Karpas-422 (cell line): ENCODE measurements around the gene BRAT1. TPM values are rescaled to one million over a fixed set of nuclear protein-coding genes. Genes with fewer than 3 reads are reported as not detected.

Source experiments
- DNase-seq: peaks from one replicate; pipeline ENCODE4 v3.0.0-alpha.2; 2015
- H2AFZ ChIP-seq: fragments of 200-600 bp; sonication (generic); 2 replicates; pipeline ENCODE4 v1.6.1; 2014; ENCODE audit warnings: antibody characterized with exemption, low read length, mixed read lengths
- H3K27ac ChIP-seq: fragments of 200-600 bp; sonication (generic); 2 replicates; pipeline ENCODE4 v1.5.1; 2014; ENCODE audit warnings: mild to moderate bottlenecking, low read length, moderate library complexity
- H3K27me3 ChIP-seq: fragments of 200-600 bp; sonication (generic); 2 replicates; pipeline ENCODE4 v1.6.1; 2014; ENCODE audit warnings: low read length, mixed read lengths
- H3K36me3 ChIP-seq: fragments of 200-600 bp; sonication (generic); 2 replicates; pipeline ENCODE4 v1.6.1; 2014; ENCODE audit warnings: low read length, mixed read lengths; ENCODE audit not compliant: insufficient read depth
- H3K4me1 ChIP-seq: fragments of 200-600 bp; sonication (generic); 2 replicates; pipeline ENCODE4 v1.6.1; 2014; ENCODE audit warnings: mild to moderate bottlenecking, low read length, mixed read lengths
- H3K4me2 ChIP-seq: fragments of 200-600 bp; sonication (generic); 2 replicates; pipeline ENCODE4 v1.6.1; 2014; ENCODE audit warnings: low read length, low read depth, mild to moderate bottlenecking; ENCODE audit not compliant: poor library complexity, severe bottlenecking
- H3K4me3 ChIP-seq: fragments of 200-600 bp; sonication (generic); 2 replicates; pipeline ENCODE4 v1.5.1; 2014; ENCODE audit warnings: mild to moderate bottlenecking, antibody characterized with exemption, low read length, mixed read lengths
- H3K79me2 ChIP-seq: fragments of 200-600 bp; sonication (generic); 2 replicates; pipeline ENCODE4 v1.6.1; 2014; ENCODE audit warnings: mild to moderate bottlenecking, low read length, mixed read lengths
- H3K9ac ChIP-seq: fragments of 200-600 bp; sonication (generic); 2 replicates; pipeline ENCODE4 v1.6.0; 2014; ENCODE audit warnings: low read length
- H3K9me2 ChIP-seq: fragments of 200-600 bp; sonication (generic), shearing (Covaris generic); replicated peaks from 2 replicates; pipeline ENCODE4 v1.6.0; 2014; ENCODE audit warnings: mild to moderate bottlenecking, low read length, moderate library complexity; ENCODE audit not compliant: insufficient read depth
- H3K9me3 ChIP-seq: fragments of 300-700, 200-600 bp; sonication (generic); 2 replicates; pipeline ENCODE4 v1.6.1; 2014; ENCODE audit warnings: low read length, mixed read lengths
- H4K20me1 ChIP-seq: fragments of 200-600 bp; sonication (generic); 2 replicates; pipeline ENCODE4 v1.6.1; 2014; ENCODE audit warnings: mild to moderate bottlenecking, antibody characterized with exemption, low read length, low read depth; ENCODE audit not compliant: insufficient read depth
- total RNA-seq: library from RNA; depleted of rRNA; stranded (reverse); fragments of >200 nt; shearing (Covaris generic); gene quantifications from 2 replicates; pipeline ENCODE4 v1.2.3, GENCODE V29; 2014; ENCODE audit warnings: low replicate concordance

BRAT1 gene
- total RNA-seq, 1 experiment from 2014 or later: 10.5 TPM

DNA sequence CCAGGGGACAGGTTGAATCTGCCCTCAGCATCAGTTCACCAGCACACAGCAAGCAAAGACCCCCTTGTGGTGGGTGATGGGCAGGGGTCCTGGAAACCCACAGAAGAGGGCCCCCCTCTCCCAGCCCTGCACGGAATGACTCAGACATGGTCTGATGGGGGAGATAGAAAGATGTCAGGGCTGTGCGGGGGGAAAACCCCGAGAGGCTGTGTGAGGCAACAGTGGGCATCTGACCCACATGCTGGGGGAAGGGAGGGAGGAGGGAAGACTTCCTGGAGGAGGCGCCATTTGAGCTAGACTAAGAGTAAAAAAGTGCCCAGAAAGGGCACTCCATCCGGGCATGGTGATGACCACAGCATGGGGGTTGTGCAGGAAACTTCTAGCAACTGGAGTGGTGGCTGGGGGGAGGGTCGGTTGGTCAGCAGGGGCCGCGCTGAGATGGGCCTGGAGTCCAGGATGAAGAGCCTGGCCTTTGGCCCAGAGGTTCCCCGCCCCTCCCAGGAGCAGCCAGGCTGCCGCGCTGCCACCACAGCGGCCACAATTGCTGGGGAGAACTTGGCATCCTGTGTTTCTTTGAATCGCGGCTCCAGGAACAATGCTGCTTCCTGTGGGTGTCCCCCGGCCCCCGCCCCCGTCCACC lies 33.3 kb downstream of the BRAT1 start:
- Histone ChIP-seq H3K27ac (no peak overlapping the region), H3K79me2 (no peaks in the 10 kb centered on the region)

DNA sequence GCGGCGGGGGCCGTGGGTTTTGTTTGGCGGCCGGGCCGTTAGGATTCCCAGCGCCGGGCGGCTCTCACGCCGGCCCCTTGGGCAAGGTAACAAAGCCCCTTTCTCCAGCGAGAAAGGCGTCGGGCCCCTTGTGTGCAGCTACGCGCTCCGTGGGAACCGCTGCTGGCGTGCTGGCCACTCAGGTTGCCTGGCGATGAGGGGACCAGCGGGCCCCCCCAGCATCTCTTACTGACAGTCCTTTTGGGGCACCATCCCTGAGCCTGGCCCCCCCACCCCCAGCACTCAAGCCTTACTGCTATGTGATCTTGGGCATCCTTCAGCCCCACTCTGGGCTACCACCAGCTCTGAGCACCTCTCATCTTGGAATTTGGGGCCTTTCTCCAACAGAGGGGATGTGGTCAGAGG lies 34.0 kb downstream of the BRAT1 start:
- no peak overlapping the region for H3K9ac ChIP-seq
- no peaks in the 10 kb centered on the region for H3K36me3 ChIP-seq
- no peak for DNase-seq
- H2AFZ ChIP-seq: no peak overlapping the region
- H3K9me3 ChIP-seq: no peaks in the 10 kb centered on the region
- H3K79me2 ChIP-seq: no peaks in the 10 kb centered on the region
- no peaks in the 10 kb centered on the region; the same call in 1 of the 2 replicates for H4K20me1 ChIP-seq
- peaks cover 18% of the 10 kb centered on the region for H3K4me1 ChIP-seq
- no peaks in the 10 kb centered on the region for H3K9me2 ChIP-seq
- H3K27ac ChIP-seq: no peak overlapping the region
- H3K4me3 ChIP-seq: no peak overlapping the region
- no peaks in the 10 kb centered on the region for H3K27me3 ChIP-seq
- no peak overlapping the region for H3K4me2 ChIP-seq

More for the DNA sequence above, 33.3 kb downstream of the BRAT1 start:
- Histone ChIP-seq H3K4me3 (no peak overlapping the region), H2AFZ (no peak overlapping the region), H3K4me1 (peaks cover 18% of the 10 kb centered on the region), H3K9me3 (no peaks in the 10 kb centered on the region), H3K36me3 (no peaks in the 10 kb centered on the region), H3K4me2 (no peak overlapping the region), H3K27me3 (no peaks in the 10 kb centered on the region), H4K20me1 (no peaks in the 10 kb centered on the region; the same call in 1 of the 2 replicates), H3K9me2 (no peaks in the 10 kb centered on the region), H3K9ac (no peak overlapping the region)
- no peak for DNase-seq

DNA sequence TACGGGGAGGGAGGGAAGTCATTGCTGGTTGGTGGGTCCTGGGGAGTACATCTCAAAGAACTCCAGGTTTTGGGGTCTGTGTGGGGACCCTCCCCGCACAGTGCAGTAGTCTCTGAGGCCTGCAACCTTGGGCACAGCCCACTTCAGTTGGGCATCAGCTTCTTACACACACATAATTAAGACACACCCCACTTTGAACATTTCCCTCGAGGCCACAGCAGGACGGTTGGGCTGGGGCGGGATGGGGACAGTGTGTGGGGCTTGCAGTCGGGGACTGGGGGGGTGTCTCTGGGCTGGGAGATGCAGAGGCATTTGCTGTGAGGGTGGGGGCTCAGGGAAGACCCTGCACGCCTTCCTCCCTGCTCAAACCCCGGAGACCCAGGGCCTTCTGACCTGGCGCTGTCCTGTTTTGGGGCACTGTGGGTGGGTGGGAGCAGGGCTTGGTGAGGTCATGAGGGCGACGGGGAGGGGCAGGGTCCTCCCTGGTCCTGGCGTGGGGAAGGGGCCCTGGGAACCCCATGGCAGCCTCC lies 34.5 kb downstream of the BRAT1 start:
- no peak overlapping the region for H3K9ac ChIP-seq

DNA sequence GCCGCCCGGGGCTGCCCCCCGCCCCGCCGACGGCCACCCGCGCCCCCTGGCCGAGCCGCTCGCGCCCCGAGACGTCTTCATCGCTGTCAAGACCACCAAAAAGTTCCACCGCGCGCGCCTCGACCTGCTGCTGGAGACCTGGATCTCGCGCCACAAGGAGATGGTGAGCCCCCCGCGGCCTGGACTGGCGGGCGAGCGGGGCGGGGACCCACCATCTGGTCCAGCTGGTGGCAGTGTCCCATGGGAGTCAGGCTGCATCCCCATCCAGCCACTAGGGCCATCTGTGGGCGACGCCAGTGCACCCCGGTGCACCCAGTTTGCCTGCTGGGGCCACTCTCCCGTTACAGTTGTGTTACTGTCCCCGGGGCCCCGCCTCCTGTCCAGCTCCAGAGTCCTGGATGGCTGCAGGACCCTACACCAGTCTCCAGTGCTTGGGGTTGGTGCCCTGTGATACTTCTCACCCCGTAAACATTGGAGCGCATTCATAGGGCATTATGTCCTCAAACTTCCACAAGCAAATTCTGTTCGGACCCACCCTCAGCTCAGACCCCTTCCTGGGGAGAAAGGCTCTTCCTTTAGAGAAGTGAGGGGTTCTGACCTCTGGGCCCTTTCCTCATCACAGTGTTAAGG lies 35.1 kb downstream of the BRAT1 start:
- Histone ChIP-seq H3K4me2 (peak overlapping the region; percentile 59), H3K4me1 (peaks cover 18% of the 10 kb centered on the region), H3K9me3 (no peaks in the 10 kb centered on the region), H3K27me3 (no peaks in the 10 kb centered on the region), H2AFZ (no peak overlapping the region), H4K20me1 (no peaks in the 10 kb centered on the region; the same call in 1 of the 2 replicates), H3K9ac (0 out of 2 replicates have a peak overlapping the region, but pooled peaks have one; percentile 33), H3K27ac (no peak overlapping the region), H3K4me3 (peak overlapping the region; percentile 44; the same call in 1 of the 2 replicates), H3K36me3 (no peaks in the 10 kb centered on the region), H3K79me2 (no peaks in the 10 kb centered on the region), H3K9me2 (no peaks in the 10 kb centered on the region)
- DNase-seq: no peak

More for the DNA sequence above, 34.5 kb downstream of the BRAT1 start:
- Histone ChIP-seq H3K79me2 (no peaks in the 10 kb centered on the region), H3K4me2 (peak overlapping the region; percentile 59), H2AFZ (no peak overlapping the region), H3K9me3 (no peaks in the 10 kb centered on the region), H3K4me1 (peaks cover 18% of the 10 kb centered on the region), H3K27ac (no peak overlapping the region), H3K9me2 (no peaks in the 10 kb centered on the region), H4K20me1 (no peaks in the 10 kb centered on the region; the same call in 1 of the 2 replicates), H3K36me3 (no peaks in the 10 kb centered on the region), H3K4me3 (no peak overlapping the region; the same call in 1 of the 2 replicates), H3K27me3 (no peaks in the 10 kb centered on the region)
- no peak for DNase-seq

DNA sequence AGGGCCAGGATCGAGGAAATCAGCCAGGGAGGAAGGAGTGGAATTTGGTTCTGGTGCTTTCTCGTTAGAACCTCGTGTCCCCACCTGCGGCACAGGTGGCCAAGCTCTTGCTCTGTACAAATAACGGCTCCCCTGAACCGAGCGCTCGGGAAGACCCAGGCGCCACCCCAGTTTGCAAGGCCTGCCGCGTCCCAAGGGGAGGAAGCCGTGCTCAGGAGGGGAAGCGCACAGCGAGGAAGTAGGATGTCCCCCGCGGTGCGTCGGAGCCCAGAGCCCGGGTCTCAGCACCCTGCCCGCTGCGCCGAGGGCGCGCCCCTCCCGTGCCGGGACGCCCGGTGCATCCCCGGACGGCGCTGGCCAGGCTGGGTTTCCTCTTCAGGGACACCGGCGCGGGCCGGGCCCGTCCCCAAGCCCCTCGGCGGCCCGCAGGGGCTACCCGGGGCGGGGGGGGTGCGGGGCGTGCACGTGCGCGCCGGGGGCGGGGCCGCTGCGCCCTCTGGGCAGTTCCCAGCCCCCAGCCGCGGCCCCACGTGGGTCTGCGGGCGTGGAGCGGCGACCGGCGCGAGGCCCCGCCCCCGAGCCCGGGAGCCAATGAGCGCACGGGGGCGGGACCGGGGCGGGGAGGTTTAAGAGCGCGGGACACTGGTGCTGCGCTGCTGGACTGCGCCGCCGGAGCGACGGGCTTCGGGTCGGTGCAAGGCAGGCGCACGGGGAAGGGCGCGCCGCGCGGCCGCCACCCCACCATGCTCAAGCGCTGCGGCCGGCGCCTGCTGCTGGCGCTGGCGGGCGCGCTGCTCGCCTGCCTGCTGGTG lies 36.0 kb downstream of the BRAT1 start, which contains the start of gene LFNG:
Gene LFNG, plus strand, starts transcription at position 656 of the 812 bp plus-strand sequence. Its CDS starts 88 bp downstream, at position 744.
- H3K4me1 ChIP-seq: peaks cover 18% of the 10 kb centered on the region
- H3K4me3 ChIP-seq: peak within 1 kb of the TSS; percentile 59
- DNase-seq: peak; percentile 96
- H2AFZ ChIP-seq: 0 out of 2 replicates have a peak within 1 kb of the TSS, but pooled peaks have one; percentile 53
- peak within 1 kb of the TSS; percentile 62 for H3K9ac ChIP-seq
- H3K27me3 ChIP-seq: no peaks in the 10 kb centered on the region
- H3K36me3 ChIP-seq: no peaks in the 10 kb centered on the region
- H3K27ac ChIP-seq: no peak within 1 kb of the TSS
- H3K9me2 ChIP-seq: no peaks in the 10 kb centered on the region
- peak within 1 kb of the TSS; percentile 76 for H3K4me2 ChIP-seq
- no peaks in the 10 kb centered on the region; the same call in 1 of the 2 replicates for H4K20me1 ChIP-seq
- H3K9me3 ChIP-seq: no peaks in the 10 kb centered on the region
- no peaks in the 10 kb centered on the region for H3K79me2 ChIP-seq

DNA sequence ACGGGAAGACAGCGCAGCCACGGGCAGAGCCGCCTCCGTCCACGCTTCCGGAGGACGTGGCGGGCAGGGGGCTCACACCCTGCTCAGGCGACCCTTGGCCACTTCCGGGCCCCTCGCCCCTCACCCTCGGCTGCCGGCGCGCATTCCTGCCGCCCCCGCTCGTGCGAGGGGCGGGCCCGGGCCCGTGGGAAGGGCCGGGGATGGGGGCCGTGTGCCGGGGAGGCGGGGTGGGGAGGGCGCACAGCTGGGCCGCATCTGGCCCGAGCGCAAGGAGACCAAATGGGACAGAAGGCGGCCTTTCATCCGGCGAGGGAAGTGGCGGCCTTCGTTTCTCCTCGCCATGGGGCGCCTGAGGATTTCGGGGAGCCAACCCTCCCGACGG lies 36.6 kb downstream of the BRAT1 start:
- no peaks in the 10 kb centered on the region for H3K36me3 ChIP-seq
- H3K9me3 ChIP-seq: no peaks in the 10 kb centered on the region
- DNase-seq: no peak
- H3K4me2 ChIP-seq: peak overlapping the region; percentile 76
- no peaks in the 10 kb centered on the region for H3K79me2 ChIP-seq
- peak overlapping the region; percentile 62 for H3K9ac ChIP-seq
- peaks cover 18% of the 10 kb centered on the region for H3K4me1 ChIP-seq
- H3K27me3 ChIP-seq: no peaks in the 10 kb centered on the region
- no peaks in the 10 kb centered on the region for H3K9me2 ChIP-seq
- H2AFZ ChIP-seq: 0 out of 2 replicates have a peak overlapping the region, but pooled peaks have one; percentile 53
- peak overlapping the region; percentile 59; the same call in 1 of the 2 replicates for H3K4me3 ChIP-seq
- H4K20me1 ChIP-seq: no peaks in the 10 kb centered on the region; the same call in 1 of the 2 replicates
- H3K27ac ChIP-seq: no peak overlapping the region

DNA sequence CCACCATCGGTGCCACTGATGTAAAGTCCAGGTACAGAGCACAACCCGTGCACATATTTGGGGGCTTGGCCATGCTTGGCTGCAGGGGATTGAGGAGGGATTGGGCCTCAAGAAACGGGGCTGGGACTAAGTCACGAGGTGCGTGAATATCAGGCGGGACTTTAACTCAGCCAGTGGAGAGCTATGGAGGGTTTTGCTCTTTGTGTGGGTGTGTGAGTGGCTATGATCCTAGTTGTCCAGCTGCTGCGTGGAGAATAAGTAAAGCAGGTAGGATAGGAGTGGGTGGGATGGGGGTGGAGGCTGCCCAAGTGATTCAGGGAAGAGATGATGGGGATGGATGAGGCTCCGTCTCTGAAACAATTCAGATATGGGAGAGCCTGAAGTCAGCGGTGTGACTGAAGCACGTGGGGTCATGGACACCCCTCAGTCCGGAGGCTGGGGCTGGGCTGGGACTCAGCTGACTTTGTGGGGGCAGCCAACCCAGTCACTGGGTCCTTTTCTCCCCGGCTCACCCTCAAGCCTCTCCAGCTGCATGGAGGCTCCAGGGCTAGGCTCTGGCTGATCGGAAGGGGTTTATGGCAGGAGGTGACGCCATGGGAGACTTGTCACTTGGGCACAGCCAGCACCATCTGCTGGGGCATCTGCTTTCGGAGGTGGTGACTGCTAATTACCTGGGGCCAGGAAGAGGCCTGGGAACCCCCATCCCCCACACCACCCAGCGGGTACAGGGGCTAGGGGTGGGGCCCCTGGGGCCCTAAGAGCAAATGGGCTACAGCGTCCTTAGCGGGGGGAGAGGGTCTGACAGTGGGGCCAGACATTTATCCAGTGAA lies 37.4 kb downstream of the BRAT1 start:
- Histone ChIP-seq H3K4me1 (peaks cover 18% of the 10 kb centered on the region), H3K9ac (no peak overlapping the region), H3K79me2 (no peaks in the 10 kb centered on the region), H2AFZ (no peak overlapping the region), H3K27ac (no peak overlapping the region), H3K36me3 (no peaks in the 10 kb centered on the region), H3K9me3 (no peaks in the 10 kb centered on the region), H3K9me2 (no peaks in the 10 kb centered on the region), H3K27me3 (no peaks in the 10 kb centered on the region), H3K4me3 (no peak overlapping the region), H3K4me2 (no peak overlapping the region), H4K20me1 (no peaks in the 10 kb centered on the region; the same call in 1 of the 2 replicates)
- DNase-seq: no peak
